Neural cell (in vitro differentiated cells): Measurements from ENCODE around the gene TCF4. TPM values are rescaled to one million over a fixed set of nuclear protein-coding genes. Genes with fewer than 3 reads are reported as not detected.

ENCODE experiments used
- H2AFZ ChIP-seq: fragments of 200-600, 300-800 bp; sonication (generic), shearing (Covaris generic); 2 replicates; pipeline ENCODE4 v1.6.0; 2014; ENCODE audit warnings: low read depth, mild to moderate bottlenecking, antibody characterized with exemption, low read length, moderate library complexity
- H3F3A ChIP-seq: fragments of 200-600 bp; shearing (Covaris generic); 2 replicates; pipeline ENCODE4 v1.6.1; 2016; ENCODE audit warnings: mild to moderate bottlenecking, moderate library complexity, mixed read lengths, antibody characterized with exemption, low read length; ENCODE audit not compliant: insufficient read depth, poor library complexity, severe bottlenecking
- H3K27ac ChIP-seq: fragments of 200-600, 300-800 bp; sonication (generic), shearing (Covaris generic); 2 replicates; pipeline ENCODE4 v1.5.1; 2014; ENCODE audit warnings: mild to moderate bottlenecking, low read length, moderate library complexity
- H3K27me3 ChIP-seq: fragments of 300-800, 200-600 bp; sonication (generic), shearing (Covaris generic); 2 replicates; pipeline ENCODE4 v1.6.0; 2014; ENCODE audit warnings: mild to moderate bottlenecking, low read depth, low read length, moderate library complexity; ENCODE audit not compliant: insufficient read depth
- H3K36me3 ChIP-seq: fragments of 300-800, 200-600 bp; sonication (generic), shearing (Covaris generic); 2 replicates; pipeline ENCODE4 v1.5.1; 2014; ENCODE audit warnings: mild to moderate bottlenecking, antibody characterized with exemption, low read length, moderate library complexity; ENCODE audit not compliant: insufficient read depth
- H3K4me2 ChIP-seq: fragments of 300-800, 200-600 bp; sonication (generic), shearing (Covaris generic); 2 replicates; pipeline ENCODE4 v1.6.0; 2014; ENCODE audit warnings: mild to moderate bottlenecking, low read length
- H3K4me3 ChIP-seq: fragments of 300-800, 200-600 bp; sonication (generic), shearing (Covaris generic); 2 replicates; pipeline ENCODE4 v1.5.1; 2014; ENCODE audit warnings: mild to moderate bottlenecking, low read length, moderate library complexity
- H3K79me2 ChIP-seq: fragments of 200-600 bp; shearing (Covaris generic); replicated peaks from 2 replicates; pipeline ENCODE4 v1.6.0; 2014; ENCODE audit warnings: mild to moderate bottlenecking, low read length, moderate library complexity; ENCODE audit not compliant: insufficient read depth
- H3K9ac ChIP-seq: fragments of 300-800, 200-600 bp; sonication (generic), shearing (Covaris generic); 2 replicates; pipeline ENCODE4 v1.6.1; 2016; ENCODE audit warnings: mild to moderate bottlenecking, low read length, mixed read lengths
- H3K9me2 ChIP-seq: fragments of 200-600 bp; shearing (Covaris generic); 2 replicates; pipeline ENCODE4 v1.6.1; 2016; ENCODE audit warnings: mild to moderate bottlenecking, low read length, mixed read lengths; ENCODE audit not compliant: insufficient read depth
- H3K9me3 ChIP-seq: fragments of 200-600, 300-800 bp; sonication (generic), shearing (Covaris generic); 2 replicates; pipeline ENCODE4 v1.6.1; 2016; ENCODE audit warnings: mild to moderate bottlenecking, mixed run types, low read length, moderate library complexity, mixed read lengths
- H4K20me1 ChIP-seq: fragments of 200-600 bp; shearing (Covaris generic); 2 replicates; pipeline ENCODE4 v1.6.1; 2016; ENCODE audit warnings: mild to moderate bottlenecking, mixed run types; ENCODE audit not compliant: insufficient read depth
- CTCF ChIP-seq: fragments of 450-650 bp; IDR thresholded peaks from 2 replicates; pipeline ENCODE4 v1.5.1; 2014; ENCODE audit warnings: antibody characterized with exemption, mild to moderate bottlenecking, moderate library complexity; ENCODE audit not compliant: poor library complexity, severe bottlenecking
- EP300 ChIP-seq: fragments of 450-650 bp; conservative IDR thresholded peaks from 2 replicates; pipeline ENCODE4 v1.6.1; 2014; ENCODE audit warnings: antibody characterized with exemption, mild to moderate bottlenecking, moderate library complexity; ENCODE audit not compliant: poor library complexity, severe bottlenecking
- EZH2 ChIP-seq: fragments of 200-600, 300-800 bp; shearing (Covaris generic), sonication (generic); IDR thresholded peaks from 2 replicates; pipeline ENCODE4 v1.6.1; 2014; ENCODE audit warnings: antibody characterized with exemption, low read length, borderline replicate concordance, mild to moderate bottlenecking; ENCODE audit not compliant: insufficient read depth, poor library complexity, severe bottlenecking
- MXI1 ChIP-seq: fragments of 450-650 bp; conservative IDR thresholded peaks from 2 replicates; pipeline ENCODE4 v1.6.1; 2014; ENCODE audit warnings: antibody characterized with exemption, mild to moderate bottlenecking; ENCODE audit not compliant: poor library complexity, severe bottlenecking
- POLR2AphosphoS5 ChIP-seq: IDR thresholded peaks from 2 replicates; pipeline ENCODE4 v1.6.1; 2012
- RAD21 ChIP-seq: fragments of 450-650 bp; conservative IDR thresholded peaks from 2 replicates; pipeline ENCODE4 v1.6.1; 2014; ENCODE audit warnings: antibody characterized with exemption, mild to moderate bottlenecking, moderate library complexity
- REST ChIP-seq: IDR thresholded peaks from 2 replicates; pipeline ENCODE4 v1.6.1; 2012; ENCODE audit warnings: borderline replicate concordance
- SMC3 ChIP-seq: fragments of 450-650 bp; conservative IDR thresholded peaks from 2 replicates; pipeline ENCODE4 v1.6.1; 2014; ENCODE audit warnings: antibody characterized with exemption, mild to moderate bottlenecking, moderate library complexity; ENCODE audit not compliant: poor library complexity
- TAF1 ChIP-seq: IDR thresholded peaks from 2 replicates; pipeline ENCODE4 v1.6.1; 2012; ENCODE audit warnings: low read depth
- polyA plus RNA-seq: library from polyadenylated mRNA; depleted of rRNA; stranded (reverse); fragments of >200 nt; gene quantifications from 2 replicates; pipeline ENCODE4 v1.2.3, GENCODE V29; 2014

TCF4 gene
- polyA plus RNA-seq, 1 donor from 2014 or later: 7.0 TPM

- Histone ChIP-seq H4K20me1 (no peaks in the 10 kb centered on the region), H3K36me3 (no peaks in the 10 kb centered on the region), H3K4me3 (no peak overlapping the region), H3K9me2 (no peaks in the 10 kb centered on the region), H3K9ac (no peak overlapping the region), H3K79me2 (peaks cover 3% of the 10 kb centered on the region), H3F3A (no peaks in the 10 kb centered on the region), H3K4me2 (no peak overlapping the region), H2AFZ (no peak overlapping the region), H3K27ac (no peak overlapping the region), H3K27me3 (no peaks in the 10 kb centered on the region), H3K9me3 (no peaks in the 10 kb centered on the region)
- TF ChIP-seq CTCF: no peak
- TF ChIP-seq MXI1: no peak
- no peak for TF ChIP-seq REST
Measured at GRCh38 chr18:55289048-55289447, 298.9 kb downstream of the TCF4 start.

GRCh38 chr18:55287935-55288868 is 299.8 kb downstream of the TCF4 start:
- H3K79me2 ChIP-seq: peaks cover 3% of the 10 kb centered on the region

More at GRCh38 chr18:55287935-55288868, 299.8 kb downstream of the TCF4 start:
- Histone ChIP-seq H3K36me3 (no peaks in the 10 kb centered on the region), H3K27ac (no peak overlapping the region), H3K9ac (no peak overlapping the region), H3K4me2 (no peak overlapping the region), H4K20me1 (no peaks in the 10 kb centered on the region), H3K4me3 (no peak overlapping the region), H3K9me3 (no peaks in the 10 kb centered on the region), H3K9me2 (no peaks in the 10 kb centered on the region), H3K27me3 (no peaks in the 10 kb centered on the region), H3F3A (no peaks in the 10 kb centered on the region), H2AFZ (no peak overlapping the region)
- TF ChIP-seq MXI1 (no peak), POLR2AphosphoS5 (no peak), EP300 (no peak), REST (no peak), TAF1 (no peak), EZH2 (no peak), SMC3 (no peak), CTCF (no peak), RAD21 (no peak)
